Activated T-cell treated with anti-CD3 and anti-CD28 coated beads for 48 hours (primary cell): ENCODE results near the gene USP32.

Experiments used
- DNase-seq: peaks from one replicate; pipeline ENCODE4 v3.0.0-alpha.2; 2020; ENCODE audit warnings: low read depth

The USP32 gene

DNA sequence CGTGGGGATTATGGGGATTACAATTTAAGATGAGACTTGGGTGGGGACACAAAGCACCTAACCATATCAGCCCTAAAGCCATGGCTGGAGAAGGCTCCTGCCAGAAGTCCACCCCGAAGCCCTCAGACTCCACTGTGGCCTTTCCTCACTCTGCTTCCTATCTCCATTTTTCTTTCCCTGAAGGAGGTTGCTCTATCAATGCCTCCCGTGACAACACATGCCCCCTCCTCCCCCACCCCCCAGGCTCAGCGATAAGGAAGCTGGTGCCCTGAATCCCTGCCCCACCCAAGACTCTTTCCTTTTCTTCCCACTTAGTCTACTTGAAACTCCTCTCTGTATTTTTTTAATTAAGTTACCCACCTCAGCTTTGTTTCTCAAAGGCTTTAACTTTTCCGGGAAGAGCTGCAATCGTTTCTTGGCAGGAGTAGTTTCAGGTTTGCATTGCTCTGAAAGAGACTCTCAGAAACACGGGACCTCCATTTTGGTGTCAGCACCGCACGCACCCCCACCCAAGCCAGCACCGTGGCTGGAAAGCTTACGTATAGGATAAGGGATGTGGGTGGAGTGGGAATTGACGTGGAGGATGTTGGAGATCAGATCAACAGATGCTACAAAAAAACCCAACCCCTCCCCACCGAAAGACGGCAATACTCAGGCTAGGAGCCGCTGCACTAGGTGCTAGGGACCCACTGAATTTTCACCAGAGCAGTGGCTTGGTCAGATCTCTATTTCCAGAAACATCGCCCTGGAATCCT lies 257.4 kb downstream of the USP32 start:
- no peak for DNase-seq

DNA sequence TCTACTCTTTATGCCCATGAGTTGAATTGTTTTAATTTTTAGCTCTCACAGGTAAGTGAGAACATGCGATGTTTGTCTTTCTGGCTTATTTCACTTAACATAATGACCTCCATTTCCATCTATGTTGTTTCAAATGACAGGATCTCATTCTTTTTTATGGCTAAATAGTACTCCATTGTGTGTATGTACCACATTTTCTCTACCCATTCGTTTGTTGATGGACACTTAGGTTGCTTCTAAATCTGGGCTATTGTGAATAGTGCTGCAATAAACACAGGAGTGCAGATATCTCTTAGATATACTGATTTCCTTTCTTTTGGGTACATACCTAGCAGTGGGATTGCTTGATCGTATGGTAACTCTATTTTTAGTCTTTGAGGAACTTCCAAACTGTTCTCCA lies 261.5 kb downstream of the USP32 start:
- no peak for DNase-seq

DNA sequence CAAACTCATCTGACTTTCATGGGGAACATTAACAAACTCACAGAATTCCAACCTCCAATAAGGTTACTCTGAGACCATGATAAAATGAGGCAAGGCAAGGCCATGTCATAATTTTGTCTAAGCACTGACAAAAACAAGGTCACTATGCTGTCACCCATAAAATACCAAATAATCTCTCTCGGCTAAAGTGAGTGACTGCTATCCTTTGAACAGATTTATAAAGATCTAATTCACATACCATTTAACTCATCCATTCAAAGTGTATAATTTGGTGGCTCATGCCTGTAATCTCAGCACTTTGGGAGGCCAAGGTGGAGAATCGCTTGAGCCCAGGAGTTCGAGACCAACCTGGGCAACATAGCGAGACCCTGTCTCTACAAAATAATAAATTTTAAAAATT lies 262.8 kb downstream of the USP32 start:
- no peak for DNase-seq
